Kidney (tissue), 14 donors: Measurements from ENCODE around the gene PPP2R5E. TPM values are rescaled to one million over a fixed set of nuclear protein-coding genes. Genes with fewer than 3 reads are reported as not detected.
A peak's percentile ranks its signal among the peaks of the same experiment; 100 is the strongest.

Experiments used
- DNase-seq, 5 donors: peaks; one replicate each; pipeline ENCODE4 v3.0.0-alpha.2; 2013 to 2020
- FAIRE-seq: peaks from 2 replicates; lab custom pipeline; 2012; peaks lifted over from hg19 to GRCh38; lab: Jason Lieb, UNC
- H3K27ac ChIP-seq, 2 donors: one replicate each; pipeline ENCODE4 v1.7.0; 2013; ENCODE audit warnings: low read depth in 2 of 2, low read length in 2 of 2, inconsistent platforms in 1 of 2
- H3K27me3 ChIP-seq: one replicate; pipeline ENCODE4 v1.7.1; 2013; ENCODE audit warnings: low read length, inconsistent platforms; ENCODE audit not compliant: control insufficient read depth, insufficient read depth
- H3K36me3 ChIP-seq, 3 donors: one replicate each; pipeline versions ENCODE4 v1.7.0 to v1.7.1; 2013; ENCODE audit warnings: low read length in 3 of 3, control low read depth in 1 of 3, inconsistent platforms in 1 of 3; ENCODE audit not compliant: insufficient read depth in 3 of 3, control insufficient read depth in 2 of 3
- H3K4me1 ChIP-seq, 3 donors: one replicate each; pipeline versions ENCODE4 v1.7.0 to v1.7.1; 2013; ENCODE audit warnings: low read length in 3 of 3, inconsistent platforms in 1 of 3, low read depth in 1 of 3; ENCODE audit not compliant: control insufficient read depth in 2 of 3, insufficient read depth in 2 of 3
- H3K4me3 ChIP-seq, 3 donors: one replicate each; pipeline versions ENCODE4 v1.7.0 to v1.8.1; 2013; ENCODE audit warnings: low read length in 3 of 3, control low read depth in 1 of 3, inconsistent platforms in 1 of 3
- H3K9ac ChIP-seq, 3 donors: one replicate each; pipeline versions ENCODE4 v1.7.0 to v1.7.1; 2013; ENCODE audit warnings: low read length in 3 of 3, control low read depth in 1 of 3, inconsistent platforms in 1 of 3
- H3K9me3 ChIP-seq, 3 donors: one replicate each; pipeline versions ENCODE4 v1.7.0 to v1.7.1; 2013; ENCODE audit warnings: low read length in 3 of 3, control low read depth in 1 of 3, inconsistent platforms in 1 of 3; ENCODE audit not compliant: control insufficient read depth in 2 of 3, insufficient read depth in 1 of 3
- CTCF ChIP-seq: IDR thresholded peaks from 3 replicates; pipeline ENCODE4 v1.5.1; 2012; ENCODE audit warnings: mild to moderate bottlenecking, moderate library complexity, borderline replicate concordance; ENCODE audit not compliant: insufficient read depth; ENCODE audit errors: extremely low read depth
- intact Hi-C: fragments of 100-400 bp; cut with DNase I; formaldehyde crosslinking; loops from one replicate; pipeline ENCODE4 v1.11.1; 2022
- polyA plus RNA-seq: library from polyadenylated mRNA; stranded (reverse); fragments of 350-450 nt; fragmentation: Illumina TruSeq; extraction: RNeasy Lipid Tissue Mini Kit (QIAGEN cat#74804); gene quantifications from one replicate; pipeline ENCODE4 v1.2.3, GENCODE V29; 2014; ENCODE audit warnings: low read depth, low replicate concordance; ENCODE audit not compliant: insufficient read depth
- total RNA-seq: library from RNA; stranded (reverse); fragmentation: NEBNext Ultra II Directional; extraction: Animal tissue kit (Norgen Biotek cat#: 25700); gene quantifications from one replicate; pipeline ENCODE4 v1.2.1, GENCODE V29; 2021
- donor health status: control.
- donor health status: control.
- donor health status: control.
- donor health status: control.
- donor health status: control.
- donor health status: DM: yes; HTN: yes; CAD: no.
- donor health status: Normal renal cell carcinoma (clear cell type).

The PPP2R5E gene
- total and polyA plus RNA-seq, 2 donors from 2014 or later, result 9.7 to 46.5 TPM

GRCh38 chr14:63501429-63501828 lies 41.7 kb downstream of the PPP2R5E start:
- no peak for FAIRE-seq

GRCh38 chr14:63499701-63500250 lies 43.4 kb downstream of the PPP2R5E start:
- no peak for DNase-seq
- Histone ChIP-seq H3K4me1 (peaks cover 0 to 6% (median 0%) of the 10 kb centered on the region in 3 donors), H3K36me3 (no peaks in the 10 kb centered on the region), H3K9me3 (no peaks in the 10 kb centered on the region), H3K27ac (no peak overlapping the region), H3K27me3 (no peaks in the 10 kb centered on the region), H3K9ac (no peak overlapping the region), H3K4me3 (no peak overlapping the region)
- FAIRE-seq, result no peak
- no peak for TF ChIP-seq CTCF
- intact Hi-C loops, result no loop called here

More at GRCh38 chr14:63501429-63501828, 41.7 kb downstream of the PPP2R5E start:
- Histone ChIP-seq H3K36me3 (no peaks in the 10 kb centered on the region), H3K4me3 (no peak overlapping the region), H3K9me3 (no peaks in the 10 kb centered on the region), H3K4me1 (peaks cover 0 to 3% (median 0%) of the 10 kb centered on the region in 3 donors), H3K27me3 (no peaks in the 10 kb centered on the region), H3K9ac (no peak overlapping the region), H3K27ac (no peak overlapping the region)
- no peak for DNase-seq
- intact Hi-C loops, result no loop called here
- no peak for TF ChIP-seq CTCF

- TF ChIP-seq CTCF, result no peak
- DNase-seq, result peak in 2 of 5 donors; percentile 27 to 36
- intact Hi-C loops, result no loop called here
- H3K27me3 ChIP-seq, result no peaks in the 10 kb centered on the region
- H3K27ac ChIP-seq, result no peak overlapping the region
- no peaks in the 10 kb centered on the region for H3K9me3 ChIP-seq
- H3K36me3 ChIP-seq, result no peaks in the 10 kb centered on the region
- H3K4me3 ChIP-seq, result no peak overlapping the region
- no peak for FAIRE-seq
- no peak overlapping the region for H3K9ac ChIP-seq
- H3K4me1 ChIP-seq, result peaks cover 0 to 10% (median 3%) of the 10 kb centered on the region in 3 donors
Observed at GRCh38 chr14:63496837-63497400, 46.3 kb downstream of the PPP2R5E start.
